ENCODE measurements around the gene NPVF.

Gene NPVF

DNA sequence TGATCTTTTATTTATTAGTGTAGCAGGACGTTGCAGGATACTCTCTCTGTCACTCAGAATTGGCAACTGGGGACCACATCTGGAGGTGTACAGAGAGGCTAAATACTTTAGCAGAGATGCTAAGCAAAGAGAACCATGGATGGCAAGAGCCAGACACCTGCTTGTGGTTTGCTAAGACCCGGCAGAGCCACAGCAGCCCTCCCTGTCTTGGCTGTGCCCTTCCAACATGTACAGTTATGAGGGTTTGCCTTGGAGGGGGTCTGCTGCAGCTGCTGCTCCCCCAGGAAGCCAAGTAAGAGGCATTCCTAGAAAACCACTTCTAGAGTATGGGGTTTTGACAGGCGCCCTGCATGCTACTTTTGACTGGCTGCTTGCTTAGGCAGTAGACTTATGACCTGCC, 5.1 kb downstream of the NPVF start:
- DNase-seq = no peak

DNA sequence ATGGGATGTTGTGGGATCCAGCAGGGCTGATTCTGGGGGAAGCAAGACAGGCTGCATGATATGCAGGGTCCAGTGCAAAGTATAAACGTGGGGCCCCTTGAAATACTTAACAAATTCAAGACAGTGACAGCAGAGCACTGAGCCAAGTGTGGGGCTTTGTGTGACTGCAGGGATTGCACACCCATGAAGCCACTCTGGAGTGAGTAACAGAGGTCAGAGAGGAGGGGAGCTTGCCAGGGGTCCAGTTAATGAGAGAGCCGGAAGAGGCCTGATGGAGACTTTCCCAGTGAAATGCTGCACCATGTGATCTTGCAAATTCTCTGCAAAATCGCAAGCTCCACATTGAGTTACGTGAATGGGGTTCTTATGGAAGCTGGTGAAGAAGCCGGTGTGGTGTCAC, 5.6 kb downstream of the NPVF start:
- DNase-seq = no peak

DNA sequence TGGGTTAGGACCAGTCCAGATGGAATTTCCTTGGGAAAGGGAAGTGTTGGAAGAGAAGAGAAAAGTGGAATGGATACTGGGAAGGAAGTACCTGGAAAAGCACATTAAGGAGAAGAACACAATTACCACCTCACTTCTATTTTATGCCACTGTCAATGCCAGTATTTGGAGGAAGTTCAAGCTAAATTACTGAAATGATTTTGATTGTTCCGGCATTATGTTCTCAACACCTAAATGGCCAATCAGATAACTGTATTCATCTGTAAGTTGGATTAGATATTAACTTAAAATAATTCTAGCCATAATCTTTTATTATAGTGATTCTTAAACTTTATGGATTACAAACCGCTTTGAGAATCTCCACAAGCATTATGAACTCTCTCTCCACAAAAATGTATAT, 7.3 kb downstream of the NPVF start:
- DNase-seq = no peak

DNA sequence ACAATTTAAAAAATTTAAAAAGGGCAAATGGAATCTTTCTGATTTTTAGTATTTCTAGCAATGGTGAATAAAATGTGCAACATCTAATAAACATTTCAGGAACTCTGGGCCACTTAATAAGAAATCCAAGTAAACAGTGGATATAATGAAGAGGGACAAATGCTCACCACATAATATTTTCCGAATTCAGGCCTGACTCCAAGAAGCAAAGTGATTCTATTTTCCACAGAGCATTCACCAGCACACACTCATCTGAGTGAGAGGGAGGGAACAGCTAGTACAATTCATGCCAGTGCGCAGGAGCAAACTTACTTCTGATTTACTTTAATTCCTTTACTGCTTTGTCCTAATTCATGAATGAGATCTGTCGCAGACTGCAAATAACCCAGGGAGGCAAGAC, 10.1 kb downstream of the NPVF start:
- no peak for DNase-seq

DNA sequence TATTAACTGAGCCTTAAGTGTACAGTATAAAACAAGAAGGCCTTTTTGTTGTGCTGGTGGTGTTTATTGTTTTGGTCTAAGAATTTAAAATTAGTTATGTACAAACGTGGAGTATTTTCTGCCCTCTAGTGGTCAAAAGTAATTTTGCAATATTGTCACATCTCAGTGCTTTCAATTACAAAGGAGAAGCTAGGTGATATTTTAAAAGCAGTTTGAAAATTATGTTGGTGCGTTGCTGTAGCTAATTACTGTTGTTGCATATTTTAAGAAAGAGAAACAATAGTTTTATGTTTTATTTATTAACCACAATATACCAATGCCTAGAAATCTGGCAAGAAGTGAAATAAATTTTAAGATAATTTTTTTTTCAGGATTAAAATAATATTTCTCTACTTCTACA, 11.4 kb downstream of the NPVF start:
- DNase-seq = no peak

DNA sequence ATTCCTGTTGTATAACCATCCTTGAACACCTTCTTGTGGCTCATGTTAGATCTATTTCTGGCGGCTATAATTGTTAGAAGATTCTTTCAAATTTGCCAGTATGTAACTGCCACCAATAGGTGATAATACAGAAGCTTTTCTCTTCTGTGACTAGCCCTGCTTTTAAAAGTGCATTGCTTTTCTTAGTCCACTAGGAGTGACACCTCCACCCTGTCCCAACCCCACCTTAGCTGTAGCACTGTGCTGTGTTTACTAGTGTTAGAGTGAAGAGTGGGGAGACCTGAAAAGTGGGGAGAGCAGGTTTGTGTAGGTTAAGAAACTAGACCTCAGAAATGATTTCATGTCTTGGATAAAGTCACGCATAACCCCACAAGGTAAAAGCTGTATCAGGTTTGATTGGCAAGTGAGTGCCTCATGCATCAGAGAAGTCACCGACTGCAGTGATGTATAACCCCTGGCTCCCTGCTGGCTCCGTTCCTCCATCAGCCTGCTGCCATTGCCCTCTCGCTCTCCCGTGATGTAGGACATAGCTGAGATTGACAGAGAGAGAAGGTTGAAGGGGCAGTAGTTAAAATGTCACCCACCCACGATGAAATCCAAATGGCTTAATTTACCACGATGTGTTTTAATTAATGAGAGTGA, 12.5 kb downstream of the NPVF start:
- no peak for DNase-seq

DNA sequence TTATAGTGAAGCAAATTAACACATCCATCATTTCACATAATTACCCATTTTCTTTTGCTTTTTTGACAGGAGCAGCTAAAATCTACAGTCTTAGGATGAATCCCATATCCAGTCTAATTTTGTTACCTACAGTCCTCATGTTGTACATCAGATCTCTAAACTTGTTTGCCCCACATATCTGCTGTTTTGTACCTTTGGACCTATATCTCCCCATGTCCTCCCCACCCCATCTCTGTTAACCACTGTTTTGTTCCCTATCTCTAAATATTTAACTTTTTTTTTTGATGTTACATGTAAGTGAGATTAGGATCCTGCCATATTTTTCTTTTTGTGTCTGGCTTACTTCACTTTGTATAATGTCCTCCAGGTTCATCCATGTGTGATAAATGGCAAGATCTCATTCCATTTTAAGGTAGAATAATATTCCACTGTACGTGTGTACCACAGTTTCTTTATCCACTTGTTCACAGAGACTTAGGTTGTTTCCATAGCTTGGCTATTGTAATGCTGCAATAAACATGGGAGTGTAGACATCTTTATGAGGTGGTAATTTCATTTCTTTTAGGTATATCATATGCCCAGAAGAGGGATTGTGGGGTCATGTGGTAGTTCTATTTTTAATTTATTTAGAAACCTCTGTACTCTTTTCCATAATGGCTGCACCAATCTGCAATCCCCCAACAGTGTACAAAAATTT, 19.6 kb downstream of the NPVF start:
- DNase-seq = no peak

DNA sequence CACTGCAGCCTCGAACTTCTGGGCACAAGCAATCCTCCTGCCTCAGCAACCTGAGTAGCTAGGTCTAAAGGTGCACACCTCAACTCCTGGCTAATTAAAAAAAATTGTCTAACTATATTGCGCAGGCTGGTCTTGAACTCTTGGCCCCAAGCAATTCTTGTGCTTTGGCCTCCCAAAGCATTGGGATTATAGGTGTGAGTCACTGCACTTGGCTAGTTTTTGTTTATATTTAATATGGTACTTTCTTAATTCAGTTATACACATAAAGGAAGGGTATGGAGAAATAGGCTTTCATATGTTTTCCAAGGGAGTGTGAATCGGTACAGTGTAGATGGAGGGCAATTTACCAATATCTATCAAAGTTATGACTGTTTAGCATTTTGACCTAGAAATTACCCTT, 20.4 kb downstream of the NPVF start:
- DNase-seq = no peak

DNA sequence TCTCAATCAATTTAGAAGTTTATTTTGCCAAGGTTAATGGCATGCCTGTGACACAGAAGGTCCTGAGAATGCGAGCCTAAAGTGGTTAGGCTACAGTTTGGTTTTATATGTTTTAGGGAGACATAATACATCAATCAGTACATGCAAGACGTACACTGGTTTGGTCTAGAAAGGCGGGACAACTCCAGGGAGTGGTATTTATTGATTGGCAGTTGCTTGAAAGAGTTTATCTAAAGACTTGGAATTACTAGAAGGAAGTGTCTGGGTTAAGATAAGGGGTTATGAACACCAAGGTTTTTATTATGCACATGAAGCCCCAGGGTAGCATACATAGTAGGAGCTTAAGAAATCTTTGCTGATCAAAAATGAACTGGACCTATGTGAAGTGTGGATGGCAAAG, 21.5 kb downstream of the NPVF start:
- DNase-seq = no peak

DNA sequence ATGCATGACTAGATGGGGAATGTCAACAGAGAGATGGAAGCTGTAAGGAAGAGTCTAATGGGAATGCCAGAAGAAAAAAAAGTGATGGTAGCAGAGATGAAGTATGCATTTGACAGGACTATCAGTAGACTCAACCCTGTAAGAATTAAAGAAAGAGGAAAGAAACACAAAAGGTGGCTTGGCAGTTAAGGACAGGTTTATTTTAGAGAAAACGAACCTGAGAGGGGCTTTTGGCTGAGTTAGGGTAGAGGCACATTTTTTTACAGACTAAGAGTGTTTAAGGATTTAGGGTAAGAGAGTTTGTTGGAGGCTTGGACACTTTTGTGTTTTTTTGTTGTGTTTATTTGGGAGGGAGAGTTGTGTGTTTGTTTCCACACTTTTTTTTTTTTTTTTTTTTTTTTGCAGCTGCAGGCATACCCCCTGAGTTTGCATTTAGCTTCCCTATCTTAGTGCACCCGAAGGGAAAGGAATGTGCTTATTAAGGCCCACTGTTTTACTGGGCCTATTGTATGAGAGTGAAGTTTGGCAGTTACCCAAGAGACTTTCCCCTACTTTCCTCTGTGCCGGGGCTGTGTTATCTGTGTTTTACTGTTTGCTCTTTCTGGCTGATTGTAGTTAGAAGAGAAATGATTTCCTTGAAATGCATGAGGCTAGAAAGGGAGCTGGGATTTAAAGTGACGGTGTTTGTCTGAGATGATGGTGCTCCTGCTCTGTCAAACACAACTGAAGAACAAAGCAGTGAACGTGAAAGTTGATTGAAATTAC, 32.0 kb downstream of the NPVF start:
- DNase-seq = no peak

DNA sequence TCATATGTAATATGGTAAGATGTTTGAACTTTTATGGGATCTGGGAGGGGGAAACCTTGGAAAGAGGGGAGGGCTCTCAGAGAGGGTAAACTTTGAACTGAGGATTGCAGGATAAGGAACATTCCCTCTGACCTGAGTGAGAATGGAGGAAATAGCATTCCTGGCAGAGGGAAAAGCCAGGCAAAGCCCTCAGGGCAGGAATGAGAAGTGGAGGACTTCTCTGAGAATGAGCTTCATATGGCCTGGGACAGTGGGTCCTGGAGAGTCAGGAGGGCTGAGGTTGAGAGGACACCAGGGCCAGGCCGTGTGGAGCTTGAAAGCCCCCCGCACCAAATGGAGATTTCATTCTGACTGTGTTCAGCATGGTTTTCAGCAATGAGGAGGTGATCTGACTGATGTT, 34.2 kb downstream of the NPVF start:
- no peak for DNase-seq

DNA sequence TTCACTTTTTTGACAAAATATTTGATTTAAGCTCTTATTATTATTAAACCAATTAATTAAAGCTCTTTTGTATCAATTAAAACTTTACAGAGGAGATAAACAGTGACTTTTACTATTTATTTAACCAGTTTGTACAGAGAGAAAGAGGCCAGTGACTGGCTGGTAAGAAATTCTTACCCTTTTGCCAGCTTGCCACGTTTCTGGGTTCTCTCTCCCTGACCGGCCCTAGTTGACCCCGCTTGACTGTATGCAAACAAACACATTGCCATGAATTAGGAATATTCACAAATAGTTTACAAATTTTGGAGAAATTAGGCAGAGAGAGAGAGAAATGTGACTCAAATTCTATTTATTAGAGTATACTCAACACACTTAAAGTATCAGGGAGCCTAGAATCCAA, 36.2 kb downstream of the NPVF start:
- DNase-seq = no peak

DNA sequence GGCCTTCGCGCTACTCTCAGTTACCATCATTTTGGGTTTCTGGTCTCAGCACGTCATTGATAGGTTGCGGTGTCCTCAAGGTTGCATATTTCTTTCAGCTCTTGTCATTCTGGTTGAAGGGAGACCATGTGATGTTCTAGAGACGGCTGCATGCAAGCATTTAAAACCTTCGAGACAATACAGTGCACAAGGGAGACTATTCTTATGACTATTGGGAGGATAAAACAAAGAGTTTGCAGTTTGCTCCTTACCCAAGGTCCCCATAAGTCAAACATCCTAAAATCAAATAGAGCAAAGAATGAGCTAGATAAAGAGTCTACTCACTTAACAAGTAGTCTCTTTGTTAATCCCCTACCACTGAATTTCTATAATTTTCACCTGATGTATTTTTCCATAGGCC, 39.1 kb downstream of the NPVF start:
- no peak for DNase-seq

DNA sequence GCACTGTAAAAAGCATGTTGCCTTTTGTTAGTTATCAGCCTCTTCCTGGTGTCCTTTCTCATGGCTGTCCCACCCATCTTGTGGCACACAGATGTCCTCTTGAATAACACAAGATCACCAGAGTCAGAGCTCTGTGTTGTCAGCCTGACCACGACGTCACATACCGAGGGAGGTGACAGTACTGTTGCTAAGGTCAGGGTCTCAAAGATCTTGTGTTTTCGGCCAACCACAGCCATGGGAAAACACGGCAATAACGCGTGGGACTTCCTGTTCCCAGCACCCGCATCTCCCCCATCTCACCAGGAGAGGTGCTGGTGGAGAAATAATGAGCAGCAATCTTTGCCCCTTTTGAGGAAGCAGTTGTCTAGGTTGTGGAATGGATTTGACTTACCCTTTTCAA, 40.4 kb downstream of the NPVF start:
- DNase-seq = no peak

DNA sequence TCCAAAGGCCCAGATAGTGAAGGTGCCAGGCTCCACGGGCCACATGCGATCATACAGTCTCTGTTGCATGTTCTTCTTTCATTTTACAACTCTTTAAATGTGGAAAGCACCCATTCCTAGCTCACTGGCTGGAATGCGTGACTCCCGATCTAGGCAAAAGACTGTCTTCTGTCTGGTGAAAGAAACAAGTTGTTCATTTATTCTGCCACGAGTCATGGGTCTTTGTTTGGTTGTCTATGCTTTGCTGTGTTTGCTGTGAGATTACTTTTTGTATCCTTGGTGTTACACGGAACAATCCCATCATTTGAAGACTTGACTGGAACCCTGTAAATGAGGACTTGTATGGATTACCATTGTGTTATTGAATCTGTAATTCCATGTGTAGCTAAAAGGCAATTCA, 41.9 kb downstream of the NPVF start:
- DNase-seq = no peak

DNA sequence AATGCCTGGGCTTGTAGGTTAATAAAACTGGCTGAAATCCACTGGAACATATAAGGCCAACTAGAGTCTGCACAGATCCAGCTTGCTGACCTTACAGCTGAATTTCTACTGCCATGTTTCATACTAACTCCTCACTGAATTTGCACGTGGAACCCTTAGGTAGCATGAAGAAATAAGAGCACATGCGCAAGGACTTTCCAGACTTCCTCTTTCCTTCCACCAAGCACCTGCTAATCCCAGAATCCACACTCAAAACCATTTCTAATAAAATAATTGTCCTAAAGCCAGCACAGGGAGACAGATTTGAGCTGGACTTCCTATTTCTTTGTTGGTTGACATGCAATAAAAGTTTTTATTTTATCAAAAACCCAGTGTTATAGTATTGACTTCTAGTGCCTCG, 46.8 kb downstream of the NPVF start:
- no peak for DNase-seq

DNA sequence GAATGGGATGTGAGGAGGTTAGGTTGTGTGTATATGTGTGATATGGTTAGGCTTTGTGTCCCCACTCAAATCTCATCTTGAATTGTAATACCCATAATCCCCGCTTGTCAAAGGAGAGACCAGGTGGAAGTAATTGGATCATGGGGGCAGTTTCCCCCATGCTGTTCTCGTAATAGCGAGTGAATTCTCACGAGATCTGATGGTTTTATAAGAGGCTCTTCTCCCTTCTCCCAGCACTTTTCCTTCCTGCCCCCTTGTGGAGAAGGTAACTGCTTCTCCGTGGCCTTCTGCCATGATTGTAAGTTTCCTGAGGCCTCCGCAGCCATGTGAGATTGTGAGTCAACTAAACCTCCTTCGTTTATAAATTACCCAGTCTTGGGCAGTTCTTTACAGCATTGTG, 47.3 kb downstream of the NPVF start:
- no peak for DNase-seq

DNA sequence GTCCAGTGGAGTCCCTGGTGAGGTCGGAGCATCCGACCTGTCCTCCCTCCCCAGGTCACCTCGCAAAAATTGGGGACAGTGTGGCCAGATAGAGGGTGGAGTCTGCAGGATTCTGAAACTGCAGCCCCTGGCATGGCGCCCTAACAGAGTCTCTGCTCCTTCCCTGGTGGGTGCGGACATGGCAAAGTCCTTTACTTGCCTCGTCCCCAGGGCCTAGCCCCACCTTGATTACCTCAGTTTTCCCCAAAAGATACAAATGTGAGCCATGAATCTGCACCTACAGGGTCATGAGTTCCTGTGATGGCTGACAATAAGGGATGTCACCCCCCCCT, 47.7 kb downstream of the NPVF start:
- no peak for DNase-seq

DNA sequence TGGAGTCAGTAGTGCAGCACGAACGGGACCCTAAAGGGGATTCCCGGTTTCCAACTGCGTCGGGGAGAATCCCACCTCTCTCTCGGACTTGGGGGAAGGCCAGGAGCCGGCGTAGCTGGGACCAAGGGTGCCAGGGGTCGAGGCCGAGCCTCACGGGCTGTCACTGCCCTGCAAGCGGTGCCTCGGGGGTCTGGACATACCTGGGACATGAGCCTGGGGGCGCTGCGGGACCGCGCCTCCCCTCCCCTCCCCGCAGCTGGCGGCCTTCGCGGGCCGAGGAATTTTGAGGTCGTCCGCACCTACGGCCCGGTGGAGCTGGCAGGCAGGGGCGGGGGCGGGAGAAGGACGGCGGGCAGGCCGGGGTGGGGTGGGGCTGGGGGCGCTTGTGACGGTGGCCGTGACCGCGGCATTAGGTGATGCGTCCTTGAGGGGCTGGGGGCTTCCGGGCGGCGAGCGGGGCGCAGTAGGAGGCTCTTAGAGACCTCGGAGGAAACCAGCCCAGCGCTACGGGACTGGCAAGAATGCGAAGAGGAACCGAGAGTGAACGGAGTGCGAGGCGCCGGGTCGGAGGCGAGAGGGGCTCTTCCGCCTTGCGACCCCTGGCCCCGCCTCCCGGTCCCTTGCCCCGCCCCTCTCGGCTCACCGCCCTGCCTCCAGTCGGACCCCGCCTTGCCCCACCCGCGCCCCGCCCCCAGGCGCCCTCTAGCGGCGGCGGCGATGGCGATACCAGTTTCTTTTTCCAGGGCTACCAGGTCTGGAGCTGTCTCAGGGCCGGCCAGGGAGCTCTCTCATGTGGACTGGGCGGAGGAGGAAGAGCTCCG, 48.3 kb downstream of the NPVF start:
- peak; percentile 95 for DNase-seq

DNA sequence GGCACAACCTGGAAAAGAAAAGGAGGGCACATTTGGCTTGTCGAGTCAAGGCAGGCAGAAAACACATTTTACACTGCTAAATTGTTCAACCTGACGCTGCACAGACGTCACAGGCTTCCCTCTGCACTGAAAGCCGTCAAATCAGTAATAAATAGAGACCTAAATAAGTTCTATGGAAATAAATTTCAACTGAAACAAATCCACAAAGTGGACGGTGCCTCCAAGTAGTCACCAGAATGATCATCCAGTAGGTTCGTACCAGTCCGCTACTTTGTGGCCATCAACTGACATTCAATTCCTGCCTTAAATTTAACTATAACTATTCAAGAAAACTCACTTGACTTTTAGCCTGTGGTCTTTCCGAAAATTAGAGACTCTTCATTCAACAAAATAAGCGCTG, 49.0 kb downstream of the NPVF start:
- DNase-seq = no peak
